Fibroblast of the aortic adventitia (primary cell): ENCODE measurements around the gene G6PD. TPM values are rescaled to one million over a fixed set of nuclear protein-coding genes. Genes with fewer than 3 reads are reported as not detected.

Experiments used
- DNase-seq: peaks from one replicate; pipeline ENCODE4 v3.0.0-alpha.2; 2010; ENCODE audit warnings: low read depth
- H3K4me3 ChIP-seq: 2 replicates; pipeline ENCODE4 v1.5.1; 2011; ENCODE audit warnings: low read depth, mild to moderate bottlenecking, control low read depth, low read length, moderate library complexity
- CTCF ChIP-seq: IDR thresholded peaks from 2 replicates; pipeline ENCODE4 v1.5.1; 2011; ENCODE audit warnings: mild to moderate bottlenecking, low read length, control low read depth, inconsistent platforms; ENCODE audit not compliant: insufficient read depth
- total RNA-seq: library from RNA; depleted of rRNA; stranded (reverse); fragments of >200 nt; gene quantifications from 2 replicates; pipeline ENCODE4 v1.2.3, GENCODE V29; 2012; ENCODE audit warnings: low replicate concordance

G6PD gene
- total RNA-seq, 1 donor, result 126 TPM

GRCh38 chrX:154525606-154526490 lies 20.8 kb downstream of the G6PD start:
- TF ChIP-seq CTCF, result no peak
- DNase-seq, result no peak
- H3K4me3 ChIP-seq, result no peak overlapping the region

- DNase-seq, result no peak
- no peak overlapping the region for H3K4me3 ChIP-seq
- TF ChIP-seq CTCF, result no peak
These were observed 27.3 kb downstream of the G6PD start for GRCh38 chrX:154519389-154519788.

- no peak for DNase-seq
- H3K4me3 ChIP-seq, result peak overlapping the region; percentile 18
- no peak for TF ChIP-seq CTCF
These were observed 29.4 kb downstream of the G6PD start for GRCh38 chrX:154517101-154517781.

GRCh38 chrX:154516656-154517100 lies 30.0 kb downstream of the G6PD start:
- peak; percentile 88 for DNase-seq
- H3K4me3 ChIP-seq, result peak overlapping the region; percentile 54
- TF ChIP-seq CTCF, result no peak

GRCh38 chrX:154515966-154516655 lies 30.5 kb downstream of the G6PD start, which contains the start of gene FAM3A:
FAM3A (minus strand) TSS chrX:154516232; CDS start chrX:154515772, 460 bp downstream.
- peak; percentile 84 for DNase-seq
- peak within 1 kb of the TSS; percentile 73 for H3K4me3 ChIP-seq
- TF ChIP-seq CTCF, result no peak

- H3K4me3 ChIP-seq, result peak overlapping the region; percentile 73
- DNase-seq, result no peak
- TF ChIP-seq CTCF, result no peak
These were observed 31.3 kb downstream of the G6PD start for GRCh38 chrX:154515090-154515965.
